WTC11 (cell line): ENCODE data around the gene PRPF6. TPM values are rescaled to one million over a fixed set of nuclear protein-coding genes. Genes with fewer than 3 reads are reported as not detected.

Source experiments
- ATAC-seq: fragments of 200-7000 bp; cut with Tn5 transposase; 2 replicates; pipeline ENCODE4 v1.10.0; 2021; ENCODE audit warnings: mild to moderate bottlenecking, moderate library complexity
- CTCF ChIA-PET: fragments of 300-600 bp; sonication (Branson Sonifier 250); formaldehyde crosslinking; loops from one replicate; lab custom pipeline; 2021; ENCODE audit warnings: antibody characterized with exemption; lab: Charles Lee
- POLR2A ChIA-PET: fragments of 350-600 bp; sonication (Branson Sonifier 250); formaldehyde crosslinking; loops from one replicate; lab custom pipeline; 2021; ENCODE audit warnings: antibody characterized with exemption; lab: Charles Lee
- DNase-seq: peaks from one replicate; pipeline ENCODE4 v3.0.0; 2021; ENCODE audit warnings: low spot score
- H3K27ac Mint-ChIP-seq: 2 replicates; pipeline ENCODE4 v1.8.0; 2021; ENCODE audit warnings: mixed read lengths
- H3K27me3 Mint-ChIP-seq: 2 replicates; pipeline ENCODE4 v1.8.0; 2021; ENCODE audit warnings: low read depth, mild to moderate bottlenecking, moderate library complexity, mixed read lengths
- H3K36me3 Mint-ChIP-seq: 2 replicates; pipeline ENCODE4 v1.8.0; 2021; ENCODE audit warnings: mixed read lengths
- H3K4me1 Mint-ChIP-seq: 2 replicates; pipeline ENCODE4 v1.8.0; 2022; ENCODE audit warnings: mixed read lengths
- H3K4me3 Mint-ChIP-seq: 2 replicates; pipeline ENCODE4 v1.8.0; 2021; ENCODE audit warnings: mild to moderate bottlenecking, moderate library complexity, mixed read lengths
- H3K9me3 Mint-ChIP-seq: 2 replicates; pipeline ENCODE4 v1.8.0; 2021; ENCODE audit warnings: mixed read lengths
- ATF6 ChIP-seq: sonication (generic); formaldehyde crosslinking; IDR thresholded peaks from 2 replicates; pipeline ENCODE4 v1.8.1; 2023; ENCODE audit warnings: mild to moderate bottlenecking, missing genetic modification reagents
- CBFB ChIP-seq: sonication (generic); formaldehyde crosslinking; IDR thresholded peaks from 2 replicates; pipeline ENCODE4 v1.8.1; 2022; ENCODE audit warnings: mild to moderate bottlenecking, low read depth, missing genetic modification reagents
- EMX1 ChIP-seq: fragments of 250-450 bp; sonication (Bioruptor Pico); IDR thresholded peaks from 2 replicates; pipeline ENCODE4 v1.8.0; 2021; ENCODE audit warnings: mild to moderate bottlenecking
- FOXK1 ChIP-seq: sonication (generic); formaldehyde crosslinking; IDR thresholded peaks from 2 replicates; pipeline ENCODE4 v1.8.0; 2022; ENCODE audit warnings: mild to moderate bottlenecking, moderate library complexity, missing genetic modification reagents
- FOXP1 ChIP-seq: sonication (generic); formaldehyde crosslinking; IDR thresholded peaks from 2 replicates; pipeline ENCODE4 v1.8.0; 2022; ENCODE audit warnings: missing genetic modification reagents, mild to moderate bottlenecking, moderate library complexity, borderline replicate concordance
- FOXP4 ChIP-seq: sonication (generic); formaldehyde crosslinking; IDR thresholded peaks from 2 replicates; pipeline ENCODE4 v1.8.0; 2022; ENCODE audit warnings: mild to moderate bottlenecking, missing genetic modification reagents
- GRHL2 ChIP-seq: fragments of 250-450 bp; sonication (Bioruptor Pico); IDR thresholded peaks from 2 replicates; pipeline ENCODE4 v1.8.0; 2022; ENCODE audit warnings: mild to moderate bottlenecking, moderate library complexity; ENCODE audit not compliant: insufficient replicate concordance, severe bottlenecking
- MAX ChIP-seq: sonication (generic); formaldehyde crosslinking; IDR thresholded peaks from 2 replicates; pipeline ENCODE4 v1.8.0; 2022; ENCODE audit warnings: mild to moderate bottlenecking, missing genetic modification reagents
- SMAD4 ChIP-seq: sonication (generic); formaldehyde crosslinking; IDR thresholded peaks from 2 replicates; pipeline ENCODE4 v1.8.0; 2022; ENCODE audit warnings: mild to moderate bottlenecking, missing genetic modification reagents
- SP1 ChIP-seq: sonication (generic); formaldehyde crosslinking; conservative IDR thresholded peaks from 2 replicates; pipeline ENCODE4 v1.8.1; 2022; ENCODE audit warnings: missing genetic modification reagents
- USF1 ChIP-seq: sonication (generic); formaldehyde crosslinking; IDR thresholded peaks from 2 replicates; pipeline ENCODE4 v1.8.0; 2022; ENCODE audit warnings: mild to moderate bottlenecking, missing genetic modification reagents
- USF2 ChIP-seq: sonication (generic); formaldehyde crosslinking; IDR thresholded peaks from 2 replicates; pipeline ENCODE4 v1.8.1; 2023; ENCODE audit warnings: mild to moderate bottlenecking, missing genetic modification reagents, moderate library complexity
- ZNF121 ChIP-seq: sonication (generic); formaldehyde crosslinking; IDR thresholded peaks from 2 replicates; pipeline ENCODE4 v1.8.0; 2023; ENCODE audit warnings: missing genetic modification reagents
- ZNF416 ChIP-seq: fragments of 250-450 bp; sonication (Bioruptor Pico); IDR thresholded peaks from 2 replicates; pipeline ENCODE4 v1.9.0; 2021; ENCODE audit warnings: mild to moderate bottlenecking, inconsistent platforms
- ZNF532 ChIP-seq: fragments of 250-450 bp; sonication (Bioruptor Pico); IDR thresholded peaks from 2 replicates; pipeline ENCODE4 v1.9.0; 2021; ENCODE audit warnings: mild to moderate bottlenecking, borderline replicate concordance
- total RNA-seq: library from RNA; stranded (reverse); gene quantifications from 3 replicates; pipeline ENCODE4 v1.2.3, GENCODE V29; 2021

PRPF6 gene
- total RNA-seq, 1 experiment from 2014 or later, result 79.4 TPM

GRCh38 chr20:64045346-64046011, 64.5 kb downstream of the PRPF6 start (continued):
- no peak for TF ChIP-seq FOXP4 (CRISPR knock-in tag)
- TF ChIP-seq FOXK1, result no peak
- TF ChIP-seq USF1 (CRISPR knock-in tag), result no peak
- no peak for TF ChIP-seq ZNF416 (CRISPR knock-in tag)
- no peak for TF ChIP-seq MAX

GRCh38 chr20:64047046-64047389, 66.1 kb downstream of the PRPF6 start:
- no peak for DNase-seq
- ChIA-PET CTCF (interaction anchor here (0.9 to 1.2 kb wide), 4 partner anchors 8 to 73 kb away, joined by 3 to 7 read pairs (median 3); no protein-coding TSS in a partner anchor), POLR2A (interaction anchor here (0.7 kb wide), 1 partner anchor 17 kb away, joined by 3 read pairs; no protein-coding TSS in a partner anchor)
- H3K9me3 Mint-ChIP-seq, result no peaks in the 10 kb centered on the region
- TF ChIP-seq SMAD4 (CRISPR knock-in tag), result no peak
- TF ChIP-seq ATF6 (CRISPR knock-in tag), result no peak
- no peak overlapping the region for H3K4me3 Mint-ChIP-seq
- peaks cover 83% of the 10 kb centered on the region for H3K27me3 Mint-ChIP-seq
- no peaks in the 10 kb centered on the region for H3K36me3 Mint-ChIP-seq
- peaks cover 20% of the 10 kb centered on the region for H3K4me1 Mint-ChIP-seq
- ATAC-seq, result no peak
- no peak overlapping the region for H3K27ac Mint-ChIP-seq

- peak; percentile 52 for ATAC-seq
- Mint-ChIP-seq H3K27ac (no peak overlapping the region), H3K4me1 (peaks cover 20% of the 10 kb centered on the region), H3K9me3 (no peaks in the 10 kb centered on the region), H3K4me3 (peak overlapping the region; percentile 35), H3K36me3 (no peaks in the 10 kb centered on the region), H3K27me3 (peaks cover 79% of the 10 kb centered on the region)
- TF ChIP-seq ZNF532 (CRISPR knock-in tag) (no peak), ZNF121 (CRISPR knock-in tag) (0 out of 2 replicates have a peak, but pooled peaks have one; percentile 6), GRHL2 (no peak), USF1 (CRISPR knock-in tag) (peak; percentile 53; the same call in 1 of the 2 replicates), USF2 (CRISPR knock-in tag) (peak; percentile 70), FOXP4 (CRISPR knock-in tag) (no peak), FOXP1 (peak; percentile 27; the same call in 1 of the 2 replicates), EMX1 (CRISPR knock-in tag) (no peak), MAX (peak; percentile 75; the same call in 1 of the 2 replicates), CBFB (CRISPR knock-in tag) (0 out of 2 replicates have a peak, but pooled peaks have one; percentile 23), SP1 (0 out of 2 replicates have a peak, but pooled peaks have one; percentile 2)
- ChIA-PET POLR2A (no interaction called here), CTCF (interaction anchor here (0.9 to 1.2 kb wide), 3 partner anchors 9 to 72 kb away, joined by 3 to 7 read pairs (median 3); no protein-coding TSS in a partner anchor)
- peak; percentile 55 for DNase-seq
Observed at GRCh38 chr20:64047968-64048401, 67.1 kb downstream of the PRPF6 start.
